SU-DHL-6 (cell line): ENCODE data around the gene EMC9.

ENCODE experiments used
- H2AFZ ChIP-seq: fragments of 200-600 bp; sonication (generic); 2 replicates; pipeline ENCODE4 v1.6.1; 2014; ENCODE audit warnings: low read depth, mild to moderate bottlenecking, moderate library complexity, mixed read lengths, antibody characterized with exemption, low read length; ENCODE audit not compliant: severe bottlenecking
- H3F3A ChIP-seq: fragments of 200-600 bp; shearing (Covaris generic); 2 replicates; pipeline ENCODE4 v1.6.0; 2016; ENCODE audit warnings: antibody characterized with exemption, mild to moderate bottlenecking; ENCODE audit not compliant: insufficient read depth
- H3K27ac ChIP-seq: fragments of 200-600 bp; sonication (generic); 2 replicates; pipeline ENCODE4 v1.5.1; 2016; ENCODE audit warnings: low read depth, mild to moderate bottlenecking, low read length, moderate library complexity, mixed read lengths
- H3K27me3 ChIP-seq: fragments of 200-600 bp; sonication (generic), shearing (Covaris generic); 2 replicates; pipeline ENCODE4 v1.6.0; 2014; ENCODE audit warnings: mild to moderate bottlenecking, low read length
- H3K36me3 ChIP-seq: fragments of 200-600 bp; sonication (generic); 2 replicates; pipeline ENCODE4 v1.6.1; 2014; ENCODE audit warnings: mild to moderate bottlenecking, low read length, mixed read lengths
- H3K4me2 ChIP-seq: fragments of 300-600, 200-600 bp; shearing (Covaris generic), sonication (generic); 2 replicates; pipeline ENCODE4 v1.6.0; 2014; ENCODE audit warnings: low read length, low read depth, mild to moderate bottlenecking; ENCODE audit not compliant: poor library complexity, severe bottlenecking
- H3K4me3 ChIP-seq: fragments of 200-600 bp; sonication (generic); 2 replicates; pipeline ENCODE4 v1.5.1; 2014; ENCODE audit warnings: antibody characterized with exemption, low read length, mild to moderate bottlenecking, mixed read lengths; ENCODE audit not compliant: insufficient read depth, poor library complexity, severe bottlenecking
- H3K79me2 ChIP-seq: fragments of 200-600 bp; sonication (generic); 2 replicates; pipeline ENCODE4 v1.6.1; 2014; ENCODE audit warnings: mild to moderate bottlenecking, low read length, moderate library complexity; ENCODE audit not compliant: insufficient read depth
- H3K9ac ChIP-seq: fragments of 200-600 bp; sonication (generic); 2 replicates; pipeline ENCODE4 v1.7.0; 2014; ENCODE audit warnings: mild to moderate bottlenecking, low read length
- H3K9me2 ChIP-seq: fragments of 200-600 bp; sonication (generic); replicated peaks from 2 replicates; pipeline ENCODE4 v1.6.1; 2014; ENCODE audit warnings: low read length; ENCODE audit not compliant: insufficient read depth
- H3K9me3 ChIP-seq: fragments of 200-600 bp; sonication (generic); 2 replicates; pipeline ENCODE4 v1.6.1; 2014; ENCODE audit warnings: low read length, mixed read lengths; ENCODE audit not compliant: insufficient read depth
- H4K20me1 ChIP-seq: fragments of 200-600 bp; sonication (generic); 2 replicates; pipeline ENCODE4 v1.6.1; 2014; ENCODE audit warnings: low read depth, mild to moderate bottlenecking, antibody characterized with exemption, low read length, moderate library complexity, mixed read lengths
- EZH2phosphoT487 ChIP-seq: fragments of 200-600 bp; sonication (generic), shearing (Covaris generic); conservative IDR thresholded peaks from 2 replicates; pipeline ENCODE4 v1.6.1; 2018; ENCODE audit warnings: mild to moderate bottlenecking, antibody characterized with exemption, low read length, moderate library complexity, mixed read lengths
- TF ChIP-seq, protein P1 (sequence below): fragments of 200-600 bp; sonication (generic); IDR thresholded peaks from one replicate; pipeline ENCODE4 v1.5.1; 2017; ENCODE audit warnings: antibody characterized with exemption, mild to moderate bottlenecking, low read length, moderate library complexity; ENCODE audit not compliant: insufficient read depth, poor library complexity, severe bottlenecking

Gene EMC9

DNA sequence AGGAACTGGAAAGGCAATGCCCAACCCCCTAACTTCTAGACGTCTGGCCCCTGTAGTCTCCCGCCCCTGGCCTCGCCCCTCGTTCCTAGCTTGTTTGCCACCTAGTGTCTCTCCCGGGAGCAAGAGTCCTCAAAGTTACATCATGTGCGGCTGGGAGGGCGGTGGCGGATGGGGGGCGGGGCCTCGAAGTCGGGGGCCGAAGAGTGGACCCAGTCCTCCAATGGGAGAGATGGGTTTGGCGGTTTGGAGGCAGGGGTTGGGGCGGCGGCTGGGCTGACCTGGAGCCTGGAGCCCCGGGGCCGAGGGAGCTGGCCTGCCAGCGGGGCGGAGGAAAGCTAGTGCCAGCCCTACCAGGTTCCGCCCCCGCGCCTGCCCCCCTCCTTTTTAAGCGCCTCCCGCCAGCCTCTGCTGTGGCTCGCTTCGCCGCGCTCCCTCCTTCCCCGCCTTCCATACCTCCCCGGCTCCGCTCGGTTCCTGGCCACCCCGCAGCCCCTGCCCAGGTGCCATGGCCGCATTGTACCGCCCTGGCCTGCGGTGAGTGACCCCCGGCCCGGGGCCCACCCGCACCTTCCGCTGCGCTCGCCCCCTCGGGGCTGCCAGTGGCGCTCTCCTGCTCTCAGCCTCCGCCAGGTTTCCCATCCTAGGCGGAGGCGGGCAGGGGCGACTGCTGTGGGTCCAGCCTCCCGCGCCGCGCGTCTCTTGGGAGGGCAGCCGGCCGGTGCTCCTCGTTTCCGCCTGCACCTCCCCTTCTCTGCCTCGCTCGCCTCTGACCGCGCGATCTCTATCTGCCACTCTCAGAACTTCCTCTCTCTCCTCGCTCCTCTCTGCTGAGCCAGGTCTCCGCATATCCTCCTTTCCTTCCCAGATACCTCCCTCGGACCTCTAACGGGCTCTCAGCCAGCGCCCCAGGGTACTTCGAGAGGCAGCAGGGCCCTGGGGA is 47.2 kb downstream of the EMC9 start, which contains the start of gene PCK2:
TSS of gene PCK2 (plus strand) at position 411 of the 940 bp plus-strand sequence. CDS start at position 506, 95 bp downstream.
- peak within 1 kb of the TSS; percentile 43 for H2AFZ ChIP-seq
- peaks cover 8% of the 10 kb centered on the region; the same call in 1 of the 2 replicates for H3K79me2 ChIP-seq
- peaks cover 19% of the 10 kb centered on the region for H3F3A ChIP-seq
- no peaks in the 10 kb centered on the region for H3K27me3 ChIP-seq
- no peaks in the 10 kb centered on the region for H4K20me1 ChIP-seq
- no peaks in the 10 kb centered on the region for H3K9me2 ChIP-seq
- TF ChIP-seq EZH2phosphoT487, result no peak
- peak within 1 kb of the TSS; percentile 96 for H3K9ac ChIP-seq
- peak within 1 kb of the TSS; percentile 84 for H3K27ac ChIP-seq
- no peaks in the 10 kb centered on the region for H3K9me3 ChIP-seq
- H3K4me2 ChIP-seq, result peak within 1 kb of the TSS; percentile 87
- H3K36me3 ChIP-seq, result no peaks in the 10 kb centered on the region
- H3K4me3 ChIP-seq, result peak within 1 kb of the TSS; percentile 92

DNA sequence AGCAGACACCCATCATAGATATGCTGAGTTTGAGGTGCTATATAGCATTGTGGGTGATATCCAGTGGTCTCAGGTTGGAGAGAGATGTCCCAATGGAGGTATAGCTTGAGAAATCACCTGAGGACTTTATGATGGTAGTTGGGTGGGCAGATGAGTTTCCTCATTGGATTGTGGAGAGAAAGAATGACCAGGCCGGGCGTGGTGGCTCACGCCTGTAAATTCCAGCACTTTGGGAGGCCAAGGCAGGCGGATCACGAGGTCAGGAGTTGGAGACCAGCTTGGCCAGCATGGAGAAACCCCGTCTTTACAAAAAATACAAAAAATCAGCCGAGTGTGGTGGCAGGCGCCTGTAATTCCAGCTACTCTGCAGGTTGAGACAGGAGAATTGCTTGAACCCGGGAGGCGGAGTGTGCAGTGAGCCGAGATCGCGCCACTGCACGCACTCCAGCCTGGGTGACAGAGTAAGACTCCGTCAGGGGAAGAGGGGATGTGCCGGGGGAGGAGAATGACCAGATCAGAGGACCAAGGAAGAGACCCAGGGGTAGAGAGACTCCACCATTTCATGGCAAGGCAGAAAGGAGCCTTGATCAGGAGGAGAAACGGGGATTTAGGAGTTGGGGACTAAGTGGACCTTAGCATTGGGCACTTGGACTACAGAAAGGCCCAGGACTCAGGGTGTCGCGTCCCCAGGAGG is 48.0 kb downstream of the EMC9 start:
- Histone ChIP-seq H4K20me1 (no peaks in the 10 kb centered on the region), H3K4me3 (peak overlapping the region; percentile 92), H3K9me3 (no peaks in the 10 kb centered on the region), H3K36me3 (no peaks in the 10 kb centered on the region), H3F3A (peaks cover 19% of the 10 kb centered on the region), H2AFZ (peak overlapping the region; percentile 43), H3K9ac (peak overlapping the region; percentile 96), H3K27ac (peak overlapping the region; percentile 50), H3K79me2 (peaks cover 8% of the 10 kb centered on the region; the same call in 1 of the 2 replicates), H3K4me2 (peak overlapping the region; percentile 87), H3K27me3 (no peaks in the 10 kb centered on the region), H3K9me2 (no peaks in the 10 kb centered on the region)
- TF ChIP-seq, protein P1, sequence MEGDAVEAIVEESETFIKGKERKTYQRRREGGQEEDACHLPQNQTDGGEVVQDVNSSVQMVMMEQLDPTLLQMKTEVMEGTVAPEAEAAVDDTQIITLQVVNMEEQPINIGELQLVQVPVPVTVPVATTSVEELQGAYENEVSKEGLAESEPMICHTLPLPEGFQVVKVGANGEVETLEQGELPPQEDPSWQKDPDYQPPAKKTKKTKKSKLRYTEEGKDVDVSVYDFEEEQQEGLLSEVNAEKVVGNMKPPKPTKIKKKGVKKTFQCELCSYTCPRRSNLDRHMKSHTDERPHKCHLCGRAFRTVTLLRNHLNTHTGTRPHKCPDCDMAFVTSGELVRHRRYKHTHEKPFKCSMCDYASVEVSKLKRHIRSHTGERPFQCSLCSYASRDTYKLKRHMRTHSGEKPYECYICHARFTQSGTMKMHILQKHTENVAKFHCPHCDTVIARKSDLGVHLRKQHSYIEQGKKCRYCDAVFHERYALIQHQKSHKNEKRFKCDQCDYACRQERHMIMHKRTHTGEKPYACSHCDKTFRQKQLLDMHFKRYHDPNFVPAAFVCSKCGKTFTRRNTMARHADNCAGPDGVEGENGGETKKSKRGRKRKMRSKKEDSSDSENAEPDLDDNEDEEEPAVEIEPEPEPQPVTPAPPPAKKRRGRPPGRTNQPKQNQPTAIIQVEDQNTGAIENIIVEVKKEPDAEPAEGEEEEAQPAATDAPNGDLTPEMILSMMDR, result no peak
- no peak for TF ChIP-seq EZH2phosphoT487

- Histone ChIP-seq H3K9ac (no peak overlapping the region), H3K4me3 (no peak overlapping the region), H2AFZ (no peak overlapping the region), H3K9me3 (no peaks in the 10 kb centered on the region), H3K4me2 (no peak overlapping the region), H4K20me1 (no peaks in the 10 kb centered on the region), H3K9me2 (no peaks in the 10 kb centered on the region), H3F3A (peaks cover 19% of the 10 kb centered on the region), H3K27me3 (no peaks in the 10 kb centered on the region), H3K36me3 (no peaks in the 10 kb centered on the region), H3K27ac (peak overlapping the region; percentile 26; the same call in 1 of the 2 replicates), H3K79me2 (peaks cover 8% of the 10 kb centered on the region; the same call in 1 of the 2 replicates)
- no peak for TF ChIP-seq EZH2phosphoT487
- TF ChIP-seq, protein P1, result no peak
Observed at GRCh38 chr14:24092505-24093206, 48.7 kb downstream of the EMC9 start.
